BLaER1 (cell line): ENCODE data around the gene ACOT11.
"Not testable (repeated sequence)": the region's sequence is repeated elsewhere in the genome, so short reads cannot be mapped to it uniquely, and the experiment has no call there.

Experiments used
- H3K27ac ChIP-seq: shearing (Covaris generic); formaldehyde crosslinking; 2 replicates; pipeline ENCODE4 v1.8.1; 2022
- H3K27me3 ChIP-seq: shearing (Covaris generic); formaldehyde crosslinking; 2 replicates; pipeline ENCODE4 v1.8.1; 2022
- H3K36me3 ChIP-seq: shearing (Covaris generic); formaldehyde crosslinking; 2 replicates; pipeline ENCODE4 v1.8.1; 2022
- H3K4me1 ChIP-seq: shearing (Covaris generic); formaldehyde crosslinking; 2 replicates; pipeline ENCODE4 v1.8.1; 2022
- H3K4me2 ChIP-seq: shearing (Covaris generic); formaldehyde crosslinking; 2 replicates; pipeline ENCODE4 v1.8.1; 2022
- H3K4me3 ChIP-seq: shearing (Covaris generic); formaldehyde crosslinking; 2 replicates; pipeline ENCODE4 v1.8.1; 2022
- H3K9ac ChIP-seq: shearing (Covaris generic); formaldehyde crosslinking; 2 replicates; pipeline ENCODE4 v1.8.1; 2022
- H3K9me3 ChIP-seq: shearing (Covaris generic); formaldehyde crosslinking; 2 replicates; pipeline ENCODE4 v1.8.1; 2022
- H4K20me1 ChIP-seq: shearing (Covaris generic); formaldehyde crosslinking; 2 replicates; pipeline ENCODE4 v1.8.1; 2022
- Cebpa-rat ChIP-seq: shearing (Covaris generic); IDR thresholded peaks from 2 replicates; pipeline ENCODE4 v1.8.1; 2022

Gene ACOT11

DNA sequence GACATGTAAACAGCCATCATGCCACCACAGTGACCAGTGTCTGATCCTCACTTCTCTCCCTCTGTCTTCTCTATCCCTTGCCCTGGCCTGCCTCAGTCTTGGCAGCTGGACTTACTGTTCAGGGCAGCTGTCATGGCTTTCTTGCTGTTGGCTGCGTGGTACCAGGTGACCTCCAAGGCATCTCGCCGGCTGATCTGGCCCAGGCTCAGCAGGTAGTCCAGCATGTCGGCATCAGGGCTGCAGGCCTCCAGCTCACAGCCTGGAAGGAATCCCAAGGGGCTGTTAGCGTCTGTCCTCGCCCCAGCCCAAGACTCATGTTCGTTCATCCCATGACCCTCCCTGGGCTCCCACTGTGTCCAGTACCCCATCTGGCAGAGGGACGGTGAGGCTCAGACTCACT is 71.7 kb downstream of the ACOT11 start:
- no peak for TF ChIP-seq Cebpa-rat

DNA sequence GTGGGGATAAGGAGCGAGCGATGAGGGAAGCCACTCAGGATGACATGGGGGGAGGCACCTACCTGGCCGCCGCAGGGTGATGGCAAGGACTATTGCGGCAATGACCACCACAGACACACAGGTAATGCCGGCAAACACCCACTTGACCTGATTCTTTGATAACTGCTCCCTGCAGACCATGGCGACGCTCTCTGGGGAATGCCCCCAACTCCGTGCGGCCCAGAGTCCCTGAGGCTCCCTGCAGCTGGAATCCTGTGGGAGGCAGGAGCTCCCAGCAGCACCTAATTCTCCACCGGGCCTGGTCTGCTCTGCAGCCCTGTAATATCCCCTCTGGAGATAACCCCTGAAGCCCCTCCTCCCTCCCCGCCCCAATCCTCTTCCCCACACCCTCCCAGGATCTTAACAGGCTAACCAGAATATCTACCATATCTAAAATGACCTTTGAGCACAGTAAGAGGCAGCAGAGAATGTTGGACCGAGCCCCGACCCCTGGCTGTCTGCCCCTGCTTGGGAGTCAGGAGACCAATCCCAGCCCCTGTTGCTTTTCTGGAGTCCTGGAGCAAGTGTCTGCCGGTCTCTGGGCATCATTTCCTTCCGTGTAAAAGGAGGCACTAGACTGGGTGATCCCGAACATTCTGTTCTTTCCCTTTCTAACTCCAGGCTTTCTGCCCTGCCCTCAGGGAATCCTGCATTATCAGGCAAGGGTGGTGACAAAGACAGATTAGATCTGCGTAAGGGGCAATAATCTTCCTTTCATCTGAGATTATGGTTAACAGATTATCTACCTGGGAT is 75.4 kb downstream of the ACOT11 start, which contains the start of gene FAM151A:
TSS of gene FAM151A (minus strand) at position 310 of the 792 bp plus-strand sequence. CDS start at position 180, 130 bp downstream.
- no peak for TF ChIP-seq Cebpa-rat
- no peak within 1 kb of the TSS for H3K4me3 ChIP-seq
- no peaks in the 10 kb centered on the region for H3K27me3 ChIP-seq
- H3K4me1 ChIP-seq: peaks cover 9% of the 10 kb centered on the region; the same call in 1 of the 2 replicates
- H3K4me2 ChIP-seq: no peak within 1 kb of the TSS
- no peaks in the 10 kb centered on the region for H3K9me3 ChIP-seq
- no peak within 1 kb of the TSS for H3K9ac ChIP-seq
- H3K27ac ChIP-seq: no peak within 1 kb of the TSS
- no peaks in the 10 kb centered on the region for H3K36me3 ChIP-seq
- no peaks in the 10 kb centered on the region for H4K20me1 ChIP-seq

More for the DNA sequence above, 71.7 kb downstream of the ACOT11 start:
- Histone ChIP-seq H3K4me2 (peak overlapping the region; percentile 13; the same call in 1 of the 2 replicates), H3K27ac (no peak overlapping the region), H3K36me3 (no peaks in the 10 kb centered on the region), H3K4me1 (peaks cover 9% of the 10 kb centered on the region; the same call in 1 of the 2 replicates), H3K27me3 (no peaks in the 10 kb centered on the region), H3K9ac (no peak overlapping the region), H3K9me3 (no peaks in the 10 kb centered on the region), H3K4me3 (no peak overlapping the region), H4K20me1 (no peaks in the 10 kb centered on the region)

DNA sequence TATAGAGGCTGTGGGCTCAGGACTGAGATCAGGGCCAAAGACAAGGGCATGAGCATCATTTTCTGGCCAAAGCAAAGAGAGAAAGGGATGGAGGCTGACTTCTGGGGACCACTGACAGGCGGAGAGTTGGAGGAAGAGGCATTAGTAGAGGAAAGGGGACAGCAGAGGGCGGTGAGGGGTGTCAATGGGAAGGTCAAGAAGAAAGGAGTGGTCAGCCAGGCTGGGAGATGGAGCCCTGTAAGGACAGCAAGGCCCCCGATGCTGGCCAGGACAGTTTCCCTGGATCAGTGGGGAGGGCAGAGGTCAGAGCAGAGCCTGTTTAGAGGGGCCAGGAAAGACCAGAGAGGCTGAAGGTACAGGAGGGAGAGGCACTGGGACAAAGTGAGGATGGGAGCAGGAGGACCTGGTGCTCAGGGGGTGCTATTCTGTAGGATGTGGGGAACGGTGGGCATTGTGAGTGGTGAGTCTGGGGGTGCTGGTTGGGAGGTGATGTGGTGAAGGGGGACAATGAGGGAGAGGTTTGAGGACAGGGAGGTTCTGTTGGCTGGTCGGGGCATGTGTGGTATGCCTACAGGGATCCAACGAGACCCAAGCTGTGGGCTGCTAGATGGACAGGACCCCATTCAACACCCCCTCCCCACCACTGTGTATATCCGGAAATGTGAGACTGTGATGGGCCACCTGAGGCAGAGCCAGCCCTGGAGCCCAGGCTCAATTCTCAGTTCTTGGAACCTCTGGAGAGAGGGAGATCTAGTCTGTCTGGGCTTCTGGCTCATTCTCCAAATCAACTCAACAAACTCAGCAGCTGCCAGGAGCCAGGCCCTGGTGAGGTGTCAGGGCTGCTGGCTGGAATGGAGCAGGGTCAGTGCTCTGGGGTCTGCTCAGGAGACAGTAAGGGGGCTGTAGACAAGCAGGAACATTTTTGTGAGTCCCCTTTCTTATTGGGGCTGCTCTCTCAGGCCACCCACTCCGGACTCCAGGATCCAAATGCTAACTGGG is 76.7 kb downstream of the ACOT11 start:
- Histone ChIP-seq H3K27me3 (no peaks in the 10 kb centered on the region), H3K9ac (no peak overlapping the region), H3K4me1 (peaks cover under 1% of the 10 kb centered on the region; the same call in 1 of the 2 replicates), H3K36me3 (no peaks in the 10 kb centered on the region), H3K4me3 (no peak overlapping the region), H3K9me3 (no peaks in the 10 kb centered on the region), H4K20me1 (no peaks in the 10 kb centered on the region), H3K4me2 (no peak overlapping the region), H3K27ac (no peak overlapping the region)
- TF ChIP-seq Cebpa-rat: no peak

DNA sequence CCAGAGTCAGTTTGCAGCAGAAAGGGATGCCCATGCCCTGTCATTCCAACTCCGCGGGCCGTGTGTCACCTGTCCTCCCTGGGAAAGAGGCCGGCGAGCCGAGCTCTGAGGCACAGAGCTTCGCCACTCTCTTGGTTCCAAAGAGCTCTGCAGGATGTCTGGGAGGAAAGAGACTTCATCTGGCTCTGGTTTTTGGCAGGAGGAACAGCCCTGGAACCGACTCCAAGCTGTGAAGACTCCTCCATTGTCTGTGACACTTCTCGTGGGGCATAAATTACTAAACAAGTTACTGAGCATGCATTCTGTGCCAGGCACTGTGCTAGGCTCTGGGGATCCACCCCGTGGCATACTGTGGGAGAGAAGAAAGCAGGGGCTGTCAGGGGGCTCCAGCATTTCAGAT is 79.2 kb downstream of the ACOT11 start:
- TF ChIP-seq Cebpa-rat: no peak

DNA sequence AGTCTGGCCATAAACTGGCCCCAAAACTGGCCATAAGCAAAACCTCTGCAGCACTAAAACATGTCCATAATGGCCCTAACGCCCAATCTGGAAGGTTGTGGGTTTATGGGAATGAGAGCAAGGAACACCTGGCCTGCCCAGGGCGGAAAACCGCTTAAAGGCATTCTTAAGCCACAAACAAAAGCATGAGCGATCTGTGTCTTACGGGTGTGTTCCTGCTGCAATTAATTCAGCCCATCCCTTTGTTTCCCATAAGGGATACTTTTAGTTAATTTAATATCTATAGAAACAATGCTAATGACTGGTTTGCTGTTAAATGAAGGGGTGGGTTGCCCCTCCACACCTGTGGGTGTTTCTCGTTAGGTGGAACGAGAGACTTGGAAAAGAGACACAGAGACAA is 87.8 kb downstream of the ACOT11 start:
- H3K9ac ChIP-seq, H3K4me3 ChIP-seq, H3K4me2 ChIP-seq, H3K9me3 ChIP-seq, H3K36me3 ChIP-seq, H3K27ac ChIP-seq, H3K4me1 ChIP-seq, H4K20me1 ChIP-seq, H3K27me3 ChIP-seq: not testable (repeated sequence)

More for the DNA sequence above, 79.2 kb downstream of the ACOT11 start:
- no peaks in the 10 kb centered on the region for H3K4me1 ChIP-seq
- H3K36me3 ChIP-seq: no peaks in the 10 kb centered on the region
- no peaks in the 10 kb centered on the region for H4K20me1 ChIP-seq
- H3K27ac ChIP-seq: no peak overlapping the region
- H3K4me3 ChIP-seq: no peak overlapping the region
- no peaks in the 10 kb centered on the region for H3K27me3 ChIP-seq
- peaks cover 5% of the 10 kb centered on the region; the same call in 1 of the 2 replicates for H3K9me3 ChIP-seq
- no peak overlapping the region for H3K9ac ChIP-seq
- H3K4me2 ChIP-seq: no peak overlapping the region

DNA sequence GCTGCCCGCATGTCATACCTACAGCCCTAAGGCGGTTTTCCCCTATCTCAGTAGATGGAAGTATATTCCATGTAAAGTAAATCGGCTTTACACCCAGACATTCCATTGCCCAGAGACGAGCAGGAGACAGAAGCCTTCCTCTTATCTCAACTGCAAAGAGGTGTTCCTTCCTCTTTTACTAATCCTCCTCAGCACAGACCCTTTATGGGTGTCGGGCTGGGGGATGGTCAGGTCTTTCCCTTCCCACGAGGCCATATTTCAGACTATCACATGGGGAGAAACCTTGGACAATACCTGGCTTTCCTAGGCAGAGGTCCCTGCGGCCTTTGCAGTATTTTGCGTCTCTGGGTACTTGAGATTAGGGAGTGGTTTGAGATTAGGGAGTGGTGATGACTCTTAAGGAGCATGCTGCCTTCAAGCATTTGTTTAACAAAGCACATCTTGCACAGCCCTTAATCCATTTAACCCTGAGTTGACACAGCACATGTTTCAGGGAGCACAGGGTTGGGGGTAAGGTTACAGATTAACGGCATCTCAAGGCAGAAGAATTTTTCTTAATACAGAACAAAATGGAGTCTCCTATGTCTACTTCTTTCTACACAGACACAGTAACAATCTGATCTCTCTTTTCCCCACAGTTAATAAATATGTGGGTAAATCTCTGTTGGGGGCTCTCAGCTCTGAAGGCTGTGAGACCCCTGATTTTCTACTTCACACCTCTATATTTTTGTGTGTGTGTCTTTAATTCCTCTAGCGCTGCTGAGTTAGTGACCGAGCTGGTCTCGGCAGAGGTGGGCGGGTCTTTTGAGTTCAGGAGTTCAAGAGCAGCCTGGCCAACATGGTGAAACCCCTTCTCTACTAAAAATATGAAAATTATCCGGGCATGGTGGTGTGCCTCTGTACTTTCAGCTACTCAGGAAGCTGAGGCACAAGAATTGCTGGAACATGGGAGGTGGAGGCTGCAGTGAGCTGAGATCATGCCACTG is 88.7 kb downstream of the ACOT11 start:
- not testable (repeated sequence) for H3K4me2 ChIP-seq, H3K9me3 ChIP-seq, H4K20me1 ChIP-seq, H3K9ac ChIP-seq, H3K27ac ChIP-seq, H3K27me3 ChIP-seq, H3K36me3 ChIP-seq, H3K4me1 ChIP-seq, H3K4me3 ChIP-seq

DNA sequence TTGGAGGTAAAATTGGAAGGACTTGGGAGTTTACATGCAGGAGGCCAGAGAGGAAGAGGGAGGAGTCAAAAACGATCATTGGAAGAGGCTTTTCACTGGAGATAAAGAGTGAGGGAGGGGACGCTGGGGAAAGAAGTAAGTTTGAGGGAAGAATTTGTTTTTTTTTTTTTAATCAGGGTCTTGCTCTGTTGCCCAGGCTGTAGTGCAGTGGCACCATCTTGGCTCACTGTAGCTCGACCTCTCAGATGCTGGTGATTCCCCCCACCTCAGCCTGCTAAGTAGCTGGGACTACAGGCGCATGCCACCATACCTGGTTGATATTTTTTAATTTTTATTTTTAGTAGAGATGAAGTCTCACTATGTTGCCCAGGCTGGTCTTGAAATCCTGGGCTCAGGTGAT is 92.3 kb downstream of the ACOT11 start:
- Histone ChIP-seq H3K4me1 (no peaks in the 10 kb centered on the region), H4K20me1 (no peaks in the 10 kb centered on the region)
- TF ChIP-seq Cebpa-rat: no peak

DNA sequence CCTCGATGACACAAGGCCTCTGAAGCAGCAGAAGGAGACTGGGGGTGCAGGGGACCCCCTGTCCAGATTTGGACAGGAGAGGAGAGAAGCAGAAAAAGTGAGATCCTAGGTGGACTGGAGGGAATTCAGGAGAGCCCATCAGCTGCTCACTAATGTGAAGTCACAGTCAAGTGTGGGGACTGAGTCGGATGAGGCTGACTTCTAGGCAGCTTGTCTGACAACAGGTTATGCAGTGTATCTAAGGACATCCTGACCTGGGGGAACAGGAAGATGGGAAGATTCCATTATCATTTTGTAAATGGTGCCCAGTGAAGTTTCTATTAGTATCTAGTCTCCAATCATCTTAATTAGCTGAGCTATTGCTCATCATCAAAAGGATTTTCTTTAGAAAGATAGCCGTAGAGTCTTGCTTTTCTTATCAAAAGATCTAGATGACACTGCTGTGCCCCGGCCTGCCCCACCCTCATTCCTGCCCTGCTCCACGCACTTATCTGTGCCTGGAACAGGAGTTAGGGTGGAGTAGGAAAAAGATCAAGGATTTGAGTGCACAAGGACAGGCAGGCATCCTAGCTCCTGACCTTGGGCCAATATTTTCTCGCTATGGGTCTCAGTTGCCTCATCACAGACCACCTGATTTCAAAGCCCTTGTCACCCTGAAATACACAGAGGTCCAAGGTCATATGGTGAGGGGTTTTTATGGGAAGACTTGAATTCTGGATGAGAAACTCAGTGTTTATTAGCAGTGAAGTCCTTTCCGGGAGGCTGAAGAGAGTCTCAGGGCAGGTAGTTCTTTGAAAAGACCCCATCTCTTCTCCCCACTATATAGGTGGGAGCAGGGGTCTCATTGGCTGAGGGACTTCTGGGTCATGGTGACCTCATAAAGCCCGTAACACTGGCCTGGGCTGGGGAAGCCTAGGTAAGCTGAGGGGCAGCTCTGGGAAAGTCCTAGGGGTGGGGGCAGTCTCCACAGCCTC is 93.1 kb downstream of the ACOT11 start, which contains the start of gene MROH7:
TSS of gene MROH7 (plus strand) at position 924 of the 974 bp plus-strand sequence. CDS start 11,141 bp downstream, outside the sequence.
- no peak for TF ChIP-seq Cebpa-rat
- H3K27ac ChIP-seq: no peak within 1 kb of the TSS
- H3K4me3 ChIP-seq: no peak within 1 kb of the TSS
- H4K20me1 ChIP-seq: no peaks in the 10 kb centered on the region
- H3K9ac ChIP-seq: no peak within 1 kb of the TSS
- H3K4me1 ChIP-seq: no peaks in the 10 kb centered on the region
- H3K36me3 ChIP-seq: no peaks in the 10 kb centered on the region
- H3K9me3 ChIP-seq: peaks cover 17% of the 10 kb centered on the region
- no peaks in the 10 kb centered on the region for H3K27me3 ChIP-seq
- H3K4me2 ChIP-seq: no peak within 1 kb of the TSS

More for the DNA sequence above, 92.3 kb downstream of the ACOT11 start:
- no peak overlapping the region for H3K4me3 ChIP-seq
- no peak overlapping the region for H3K9ac ChIP-seq
- no peaks in the 10 kb centered on the region for H3K36me3 ChIP-seq
- H3K27ac ChIP-seq: no peak overlapping the region
- H3K9me3 ChIP-seq: peaks cover 25% of the 10 kb centered on the region
- H3K27me3 ChIP-seq: no peaks in the 10 kb centered on the region
- no peak overlapping the region for H3K4me2 ChIP-seq
